ENCODE measurements around the gene CTSL.

The CTSL gene

DNA sequence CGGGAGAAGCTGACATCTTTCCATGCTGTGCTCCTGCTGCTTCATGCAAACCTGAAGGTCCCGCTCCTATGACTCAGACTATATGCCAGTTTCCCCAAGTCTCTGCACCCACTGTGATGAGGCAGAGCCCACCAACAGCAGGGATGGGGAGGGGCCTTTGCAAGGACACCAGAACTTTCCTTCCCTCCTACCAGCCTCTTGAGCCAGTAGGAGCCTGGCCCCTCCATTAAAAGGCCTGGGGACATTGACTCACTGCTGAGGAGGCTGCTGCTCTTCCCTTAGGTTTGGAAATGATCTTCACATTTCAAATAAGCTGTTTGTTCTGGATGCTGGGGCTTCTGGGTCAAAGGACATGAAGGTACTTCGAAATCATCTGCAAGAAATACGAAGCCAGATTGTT is 26.1 kb upstream of the CTSL start:
- DNase-seq (ENCODE audit: extremely low spot score): no peak
- TF ChIP-seq FOXM1 (IDR thresholded peaks at IDR 0.05; ENCODE audit: borderline replicate concordance) (no peak), ZNF384 (IDR thresholded peaks at IDR 0.05) (no peak), FOXK2 (IDR thresholded peaks at IDR 0.05) (no peak), L3MBTL2 (conservative IDR thresholded peaks at IDR 0.05) (no peak), NFRKB (IDR thresholded peaks at IDR 0.05) (no peak), SP1 (IDR thresholded peaks at IDR 0.05) (no peak), BHLHE40 (IDR thresholded peaks at IDR 0.05; ENCODE audit: borderline replicate concordance) (no peak), TARDBP (IDR thresholded peaks at IDR 0.05) (no peak), FOXA1 (IDR thresholded peaks at IDR 0.05) (no peak), SUZ12 (IDR thresholded peaks at IDR 0.05) (no peak), ARNT (IDR thresholded peaks at IDR 0.05) (no peak), CTBP1 (IDR thresholded peaks at IDR 0.05; ENCODE audit: borderline replicate concordance) (no peak)
- TF ChIP-seq, protein P1, sequence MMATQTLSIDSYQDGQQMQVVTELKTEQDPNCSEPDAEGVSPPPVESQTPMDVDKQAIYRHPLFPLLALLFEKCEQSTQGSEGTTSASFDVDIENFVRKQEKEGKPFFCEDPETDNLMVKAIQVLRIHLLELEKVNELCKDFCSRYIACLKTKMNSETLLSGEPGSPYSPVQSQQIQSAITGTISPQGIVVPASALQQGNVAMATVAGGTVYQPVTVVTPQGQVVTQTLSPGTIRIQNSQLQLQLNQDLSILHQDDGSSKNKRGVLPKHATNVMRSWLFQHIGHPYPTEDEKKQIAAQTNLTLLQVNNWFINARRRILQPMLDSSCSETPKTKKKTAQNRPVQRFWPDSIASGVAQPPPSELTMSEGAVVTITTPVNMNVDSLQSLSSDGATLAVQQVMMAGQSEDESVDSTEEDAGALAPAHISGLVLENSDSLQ (IDR thresholded peaks at IDR 0.05): no peak
- ChIA-PET POLR2A (interaction anchor here (0.6 kb wide), 1 partner anchor 96 kb away, joined by 3 read pairs; no protein-coding TSS in a partner anchor), CTCF (no interaction called here)

DNA sequence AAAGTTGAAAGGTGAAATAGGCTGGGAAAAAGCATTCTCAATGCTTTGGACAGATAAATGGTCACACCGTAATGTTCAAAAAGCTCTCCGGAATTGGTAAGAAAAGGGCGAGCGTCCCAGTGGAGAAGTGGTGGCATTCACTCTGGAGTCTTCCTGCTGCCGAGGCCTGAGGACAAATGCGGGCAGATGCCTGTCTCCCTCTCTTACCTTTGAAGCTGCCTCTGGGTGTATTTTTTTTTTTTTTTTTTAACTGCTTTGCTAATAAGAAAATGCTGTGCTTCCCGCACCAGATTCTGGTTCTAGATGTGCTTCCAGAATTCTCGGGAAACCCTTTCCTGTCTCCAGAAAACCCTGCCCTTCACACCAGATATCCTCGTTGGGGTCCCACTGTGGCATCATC is 24.4 kb upstream of the CTSL start:
- DNase-seq (ENCODE audit: extremely low spot score): no peak
- ChIA-PET POLR2A (no interaction called here), CTCF (no interaction called here)
- TF ChIP-seq ZNF384 (IDR thresholded peaks at IDR 0.05) (no peak), ELF4 (IDR thresholded peaks at IDR 0.05) (no peak), ARNT (IDR thresholded peaks at IDR 0.05) (no peak), FOXK2 (IDR thresholded peaks at IDR 0.05) (no peak), HDGF (IDR thresholded peaks at IDR 0.05; ENCODE audit: borderline replicate concordance) (no peak), NFRKB (IDR thresholded peaks at IDR 0.05) (no peak), CTBP1 (IDR thresholded peaks at IDR 0.05; ENCODE audit: borderline replicate concordance) (no peak), FOXA1 (IDR thresholded peaks at IDR 0.05) (no peak), SUZ12 (IDR thresholded peaks at IDR 0.05) (no peak), FOXM1 (IDR thresholded peaks at IDR 0.05; ENCODE audit: borderline replicate concordance) (no peak), TARDBP (IDR thresholded peaks at IDR 0.05) (no peak), L3MBTL2 (conservative IDR thresholded peaks at IDR 0.05) (no peak)
- TF ChIP-seq, protein P1 (IDR thresholded peaks at IDR 0.05): no peak

DNA sequence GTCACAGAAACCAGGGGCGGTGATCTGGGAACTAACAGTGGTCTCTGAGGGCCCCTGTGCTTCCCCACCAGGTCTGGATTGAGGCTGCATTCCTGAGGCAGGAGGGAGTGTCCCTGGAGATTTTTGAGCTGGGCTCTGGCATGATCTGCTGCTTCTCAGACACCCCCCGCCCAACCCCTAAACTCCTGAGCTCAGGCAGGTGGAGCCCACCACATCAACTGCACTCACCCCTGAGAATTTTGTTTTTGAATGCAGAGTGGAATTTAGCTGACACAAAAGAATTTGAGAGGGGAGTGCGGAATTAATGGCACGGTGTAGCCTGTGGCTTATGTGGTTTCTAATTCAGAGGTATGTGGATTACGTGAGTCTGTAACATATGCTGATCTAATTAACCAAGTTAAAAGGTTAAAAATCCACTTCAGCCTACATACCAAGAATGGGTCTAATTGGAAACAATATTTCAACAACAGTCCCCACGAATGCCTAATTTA is 23.9 kb upstream of the CTSL start:
- TF ChIP-seq FOXK2 (IDR thresholded peaks at IDR 0.05) (no peak), FOXA1 (IDR thresholded peaks at IDR 0.05) (no peak), ELF4 (IDR thresholded peaks at IDR 0.05) (no peak)
- no peak for DNase-seq (ENCODE audit: extremely low spot score)
- CTCF ChIA-PET: no interaction called here
- POLR2A ChIA-PET: no interaction called here

DNA sequence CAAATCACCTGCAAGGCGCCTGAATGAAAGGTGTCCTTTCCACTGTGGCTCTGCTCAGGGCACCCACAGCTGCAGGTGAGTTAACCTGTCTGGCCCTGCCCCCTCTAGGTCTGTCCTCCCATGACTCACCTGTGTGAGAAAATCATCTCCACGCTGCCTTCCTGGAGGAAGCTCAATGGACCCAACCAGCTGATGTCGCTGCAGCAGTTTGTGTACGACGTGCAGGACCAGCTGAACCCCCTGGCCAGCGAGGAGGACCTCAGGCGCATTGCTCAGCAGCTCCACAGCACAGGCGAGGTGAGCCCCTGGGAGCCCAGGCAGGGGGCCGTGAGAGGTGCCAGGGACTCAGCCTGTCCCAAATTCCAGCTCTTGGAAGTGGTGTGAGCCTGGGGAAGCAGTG is 23.0 kb upstream of the CTSL start:
- POLR2A ChIA-PET: no interaction called here
- TF ChIP-seq, protein P1 (IDR thresholded peaks at IDR 0.05): no peak
- TF ChIP-seq ZNF384 (IDR thresholded peaks at IDR 0.05) (no peak), HDGF (IDR thresholded peaks at IDR 0.05; ENCODE audit: borderline replicate concordance) (no peak), ELF4 (IDR thresholded peaks at IDR 0.05) (no peak), SUZ12 (IDR thresholded peaks at IDR 0.05) (no peak), LEF1 (IDR thresholded peaks at IDR 0.05; ENCODE audit: borderline replicate concordance) (no peak), NFRKB (IDR thresholded peaks at IDR 0.05) (no peak), L3MBTL2 (conservative IDR thresholded peaks at IDR 0.05) (no peak), BHLHE40 (IDR thresholded peaks at IDR 0.05; ENCODE audit: borderline replicate concordance) (no peak), TARDBP (IDR thresholded peaks at IDR 0.05) (no peak), ARNT (IDR thresholded peaks at IDR 0.05) (no peak), FOXK2 (IDR thresholded peaks at IDR 0.05) (no peak), SP1 (IDR thresholded peaks at IDR 0.05) (no peak), FOXM1 (IDR thresholded peaks at IDR 0.05; ENCODE audit: borderline replicate concordance) (no peak)
- no peak for DNase-seq (ENCODE audit: extremely low spot score)
- CTCF ChIA-PET: no interaction called here

DNA sequence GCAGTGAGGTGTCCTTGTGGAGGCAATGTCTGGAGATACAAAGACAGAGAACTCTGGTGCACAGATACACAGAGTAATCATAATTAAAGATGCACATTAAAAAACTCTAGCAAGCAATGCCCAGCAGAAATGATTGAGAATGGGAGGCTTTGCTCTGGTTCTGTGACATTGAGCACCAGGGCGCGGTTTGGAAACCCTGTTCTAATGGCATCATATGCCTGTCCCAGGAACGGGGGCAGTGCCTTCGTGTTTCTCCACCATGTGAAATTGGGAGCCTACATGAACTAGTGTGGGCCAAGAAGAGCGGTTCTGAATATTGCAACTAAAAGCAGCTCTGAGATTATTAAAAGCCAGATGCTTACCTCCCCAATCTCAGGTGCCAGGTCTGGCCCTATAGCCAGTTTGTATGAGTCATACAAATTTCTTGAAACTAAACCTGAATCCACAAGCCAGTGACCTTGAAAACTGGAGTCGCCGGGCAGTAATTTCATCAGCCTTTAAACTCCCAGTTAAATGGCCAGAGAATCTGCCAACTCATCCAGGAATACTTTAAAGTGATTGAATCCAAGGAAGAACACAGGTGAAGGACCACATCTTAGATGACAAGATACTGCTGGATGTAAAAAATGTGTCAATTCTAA is 22.2 kb upstream of the CTSL start:
- no peak for TF ChIP-seq BHLHE40 (IDR thresholded peaks at IDR 0.05; ENCODE audit: borderline replicate concordance)
- TF ChIP-seq ZNF384 (IDR thresholded peaks at IDR 0.05): no peak
- TF ChIP-seq, protein P1 (IDR thresholded peaks at IDR 0.05): no peak
- TF ChIP-seq FOXM1 (IDR thresholded peaks at IDR 0.05; ENCODE audit: borderline replicate concordance): no peak
- TF ChIP-seq ARNT (IDR thresholded peaks at IDR 0.05): no peak
- no peak for TF ChIP-seq SUZ12 (IDR thresholded peaks at IDR 0.05)
- no peak for TF ChIP-seq HDGF (IDR thresholded peaks at IDR 0.05; ENCODE audit: borderline replicate concordance)
- TF ChIP-seq FOXA1 (IDR thresholded peaks at IDR 0.05): no peak
- TF ChIP-seq CTBP1 (IDR thresholded peaks at IDR 0.05; ENCODE audit: borderline replicate concordance): no peak
- TF ChIP-seq L3MBTL2 (conservative IDR thresholded peaks at IDR 0.05): no peak
- no peak for TF ChIP-seq TARDBP (IDR thresholded peaks at IDR 0.05)
- TF ChIP-seq SP1 (IDR thresholded peaks at IDR 0.05): no peak
- ChIA-PET POLR2A (no interaction called here), CTCF (no interaction called here)
- DNase-seq (ENCODE audit: extremely low spot score): no peak

DNA sequence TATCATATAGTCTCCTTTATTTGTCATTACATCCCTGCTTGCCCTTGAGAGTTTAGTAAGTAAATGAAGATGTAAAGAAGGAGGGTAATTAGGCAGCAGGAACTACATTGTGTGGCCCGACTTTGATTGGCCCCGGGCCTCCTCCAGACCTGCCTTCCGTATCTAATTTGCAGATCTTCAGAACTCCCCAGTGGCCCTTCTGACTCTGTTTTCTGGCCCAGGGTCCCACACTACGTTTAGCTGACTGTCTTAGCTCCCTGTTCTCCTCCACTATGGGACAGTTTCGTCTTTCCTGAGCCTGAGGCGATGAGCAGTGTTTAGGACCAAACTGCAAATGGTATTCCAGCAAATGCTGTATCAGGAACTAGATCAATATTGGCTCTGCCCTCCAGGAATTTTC is 21.6 kb upstream of the CTSL start:
- no peak for DNase-seq (ENCODE audit: extremely low spot score)
- CTCF ChIA-PET: no interaction called here
- no peak for TF ChIP-seq FOXA1 (IDR thresholded peaks at IDR 0.05)
- TF ChIP-seq SUZ12 (IDR thresholded peaks at IDR 0.05): no peak
- TF ChIP-seq ELF4 (IDR thresholded peaks at IDR 0.05): no peak
- TF ChIP-seq FOXK2 (IDR thresholded peaks at IDR 0.05): no peak
- TF ChIP-seq NFRKB (IDR thresholded peaks at IDR 0.05): no peak
- no peak for TF ChIP-seq SP1 (IDR thresholded peaks at IDR 0.05)
- no peak for TF ChIP-seq L3MBTL2 (conservative IDR thresholded peaks at IDR 0.05)
- no peak for TF ChIP-seq ARNT (IDR thresholded peaks at IDR 0.05)
- no peak for TF ChIP-seq BHLHE40 (IDR thresholded peaks at IDR 0.05; ENCODE audit: borderline replicate concordance)
- TF ChIP-seq, protein P1 (IDR thresholded peaks at IDR 0.05): no peak
- TF ChIP-seq LEF1 (IDR thresholded peaks at IDR 0.05; ENCODE audit: borderline replicate concordance): no peak
- no peak for TF ChIP-seq CTBP1 (IDR thresholded peaks at IDR 0.05; ENCODE audit: borderline replicate concordance)
- no peak for TF ChIP-seq FOXM1 (IDR thresholded peaks at IDR 0.05; ENCODE audit: borderline replicate concordance)
- TF ChIP-seq ZNF384 (IDR thresholded peaks at IDR 0.05): no peak
- POLR2A ChIA-PET: no interaction called here
